ENCODE results near the gene DMBX1. TPM values are rescaled to one million over a fixed set of nuclear protein-coding genes. Genes with fewer than 3 reads are reported as not detected.

The DMBX1 gene
- polyA plus RNA-seq, 1 donor from 2014 or later: 0.28 TPM

- H3K9ac ChIP-seq (ENCODE audit: low read length): no peak overlapping the region
- TF ChIP-seq MXI1 (conservative IDR thresholded peaks at IDR 0.05; ENCODE audit: poor library complexity, severe bottlenecking) (no peak), POLR2AphosphoS5 (IDR thresholded peaks at IDR 0.05) (no peak), TAF1 (IDR thresholded peaks at IDR 0.05; ENCODE audit: low read depth) (no peak), RAD21 (conservative IDR thresholded peaks at IDR 0.05) (no peak), CTCF (IDR thresholded peaks at IDR 0.05; ENCODE audit: poor library complexity, severe bottlenecking) (no peak), EZH2 (IDR thresholded peaks at IDR 0.05; ENCODE audit: borderline replicate concordance, insufficient read depth, low read length, poor library complexity, severe bottlenecking) (no peak), EP300 (conservative IDR thresholded peaks at IDR 0.05; ENCODE audit: poor library complexity, severe bottlenecking) (no peak), REST (IDR thresholded peaks at IDR 0.05; ENCODE audit: borderline replicate concordance) (no peak), SMC3 (conservative IDR thresholded peaks at IDR 0.05; ENCODE audit: poor library complexity) (no peak)
- no peaks in the 10 kb centered on the region for H4K20me1 ChIP-seq (ENCODE audit: insufficient read depth)
- H3K4me3 ChIP-seq (ENCODE audit: low read length): no peak overlapping the region
- H2AFZ ChIP-seq (ENCODE audit: low read depth, low read length): no peak overlapping the region
- H3K79me2 ChIP-seq (replicated peaks; ENCODE audit: insufficient read depth, low read length): no peaks in the 10 kb centered on the region
- H3K9me3 ChIP-seq (ENCODE audit: low read length): no peaks in the 10 kb centered on the region
- H3K9me2 ChIP-seq (ENCODE audit: insufficient read depth, low read length): no peaks in the 10 kb centered on the region
- H3K36me3 ChIP-seq (ENCODE audit: insufficient read depth, low read length): no peaks in the 10 kb centered on the region
- H3K27me3 ChIP-seq (ENCODE audit: insufficient read depth, low read depth, low read length): peaks cover 48% of the 10 kb centered on the region
- H3K27ac ChIP-seq (ENCODE audit: low read length): no peak overlapping the region
- H3K4me2 ChIP-seq (ENCODE audit: low read length): no peak overlapping the region
- H3F3A ChIP-seq (ENCODE audit: insufficient read depth, low read length, poor library complexity, severe bottlenecking): no peaks in the 10 kb centered on the region
These were observed 35.8 kb downstream of the DMBX1 start for GRCh38 chr1:46525253-46525983.

GRCh38 chr1:46526013-46526690 is 36.5 kb downstream of the DMBX1 start:
- Histone ChIP-seq H3K9ac (ENCODE audit: low read length) (no peak overlapping the region), H4K20me1 (ENCODE audit: insufficient read depth) (no peaks in the 10 kb centered on the region), H3K27me3 (ENCODE audit: insufficient read depth, low read depth, low read length) (peaks cover 54% of the 10 kb centered on the region), H3K4me3 (ENCODE audit: low read length) (no peak overlapping the region), H3K27ac (ENCODE audit: low read length) (no peak overlapping the region), H3K9me2 (ENCODE audit: insufficient read depth, low read length) (no peaks in the 10 kb centered on the region), H3F3A (ENCODE audit: insufficient read depth, low read length, poor library complexity, severe bottlenecking) (no peaks in the 10 kb centered on the region), H3K9me3 (ENCODE audit: low read length) (no peaks in the 10 kb centered on the region), H3K79me2 (replicated peaks; ENCODE audit: insufficient read depth, low read length) (no peaks in the 10 kb centered on the region), H3K36me3 (ENCODE audit: insufficient read depth, low read length) (no peaks in the 10 kb centered on the region), H2AFZ (ENCODE audit: low read depth, low read length) (no peak overlapping the region), H3K4me2 (ENCODE audit: low read length) (no peak overlapping the region)
- TF ChIP-seq REST (IDR thresholded peaks at IDR 0.05; ENCODE audit: borderline replicate concordance) (no peak), SMC3 (conservative IDR thresholded peaks at IDR 0.05; ENCODE audit: poor library complexity) (no peak), MXI1 (conservative IDR thresholded peaks at IDR 0.05; ENCODE audit: poor library complexity, severe bottlenecking) (no peak)

Measured in neural cell (in vitro differentiated cells).